ENCODE results near the gene FBLN2. TPM values are rescaled to one million over a fixed set of nuclear protein-coding genes. Genes with fewer than 3 reads are reported as not detected.

FBLN2 gene
- total RNA-seq, 1 experiment from 2014 or later = 0.39 TPM

- Histone ChIP-seq H3K36me3 (ENCODE audit: control insufficient read depth in 1 of 2, insufficient read depth in 2 of 2, low read length in 2 of 2) (no peaks in the 10 kb centered on the region), H3K4me1 (ENCODE audit: control insufficient read depth in 1 of 2, insufficient read depth in 2 of 2, low read length in 2 of 2) (no peaks in the 10 kb centered on the region), H3K27ac (ENCODE audit: low read depth, low read length) (no peak overlapping the region), H3K9me3 (ENCODE audit: control insufficient read depth in 1 of 2, insufficient read depth in 1 of 2, low read depth in 1 of 2, low read length in 2 of 2) (no peaks in the 10 kb centered on the region), H3K9me2 (ENCODE audit: insufficient read depth) (no peaks in the 10 kb centered on the region), H3K79me2 (ENCODE audit: insufficient read depth, low read length) (no peaks in the 10 kb centered on the region), H4K20me1 (ENCODE audit: insufficient read depth) (no peaks in the 10 kb centered on the region), H3K4me2 (ENCODE audit: low read length) (no peak overlapping the region), H2AFZ (ENCODE audit: low read depth, low read length, poor library complexity, severe bottlenecking) (no peak overlapping the region), H3K4me3 (replicated peaks in 1 of 2; ENCODE audit: low read depth in 1 of 2, low read length in 2 of 2) (no peak overlapping the region), H3K27me3 (ENCODE audit: insufficient read depth, low read length) (peaks cover 19% of the 10 kb centered on the region; the same call in 1 of the 2 replicates), H3K9ac (ENCODE audit: low read length) (no peak overlapping the region)
- ATAC-seq (no peak), DNase-seq (ENCODE audit: low read depth, low spot score) (no peak)
- no TSS peak for BruUV-seq (replicated peaks)
- TF ChIP-seq CBX3 (IDR thresholded peaks at IDR 0.05; ENCODE audit: low read depth) = no peak
- TF ChIP-seq TCF7L2 (IDR thresholded peaks at IDR 0.05; ENCODE audit: borderline replicate concordance, extremely low read depth, insufficient read depth, insufficient read length) = no peak
- TF ChIP-seq ATF3 (IDR thresholded peaks at IDR 0.05) = no peak
- no peak for TF ChIP-seq RAD21 (IDR thresholded peaks at IDR 0.05; ENCODE audit: low read depth)
- no peak for TF ChIP-seq POLR2AphosphoS5 (IDR thresholded peaks at IDR 0.05; ENCODE audit: low read depth, low read length)
- no peak for TF ChIP-seq EZH2phosphoT487 (IDR thresholded peaks at IDR 0.05; ENCODE audit: borderline replicate concordance)
- RAD21 ChIA-PET (ENCODE audit: low non-redundant PET in 1 of 2, low total read pairs in 2 of 2, uncharacterized antibody in 2 of 2, unreplicated experiment in 2 of 2) = no interaction called here
- CTCF ChIA-PET = no interaction called here
- intact Hi-C loops (cut with micrococcal nuclease) = no loop called here
- POLR2A ChIA-PET = no interaction called here
Measured at GRCh38 chr3:13683288-13683687, 134.4 kb downstream of the FBLN2 start.

GRCh38 chr3:13683772-13684171, 134.8 kb downstream of the FBLN2 start:
- ChIA-PET RAD21 (ENCODE audit: low non-redundant PET in 1 of 2, low total read pairs in 2 of 2, uncharacterized antibody in 2 of 2, unreplicated experiment in 2 of 2) (no interaction called here), POLR2A (no interaction called here), CTCF (no interaction called here)
- H3K4me1 ChIP-seq (ENCODE audit: control insufficient read depth in 1 of 2, insufficient read depth in 2 of 2, low read length in 2 of 2) = no peaks in the 10 kb centered on the region
- TF ChIP-seq CBX3 (IDR thresholded peaks at IDR 0.05; ENCODE audit: low read depth) = no peak
- TF ChIP-seq REST (IDR thresholded peaks at IDR 0.05; ENCODE audit: low read depth) = no peak
- no peak for TF ChIP-seq MAX (IDR thresholded peaks at IDR 0.05)
- no peak for TF ChIP-seq SP1 (IDR thresholded peaks at IDR 0.05; ENCODE audit: low read depth)
- no peak for TF ChIP-seq EZH2phosphoT487 (IDR thresholded peaks at IDR 0.05; ENCODE audit: borderline replicate concordance)
- TF ChIP-seq TCF7L2 (IDR thresholded peaks at IDR 0.05; ENCODE audit: borderline replicate concordance, extremely low read depth, insufficient read depth, insufficient read length) = no peak
- peaks cover 21% of the 10 kb centered on the region; the same call in 1 of the 2 replicates for H3K27me3 ChIP-seq (ENCODE audit: insufficient read depth, low read length)
- DNase-seq (ENCODE audit: low read depth, low spot score) (no peak), ATAC-seq (no peak)
- no peaks in the 10 kb centered on the region for H3K79me2 ChIP-seq (ENCODE audit: insufficient read depth, low read length)
- no peaks in the 10 kb centered on the region for H3K9me2 ChIP-seq (ENCODE audit: insufficient read depth)
- no peak overlapping the region for H3K9ac ChIP-seq (ENCODE audit: low read length)
- H3K4me3 ChIP-seq (replicated peaks in 1 of 2; ENCODE audit: low read depth in 1 of 2, low read length in 2 of 2) = no peak overlapping the region
- no peak overlapping the region for H3K27ac ChIP-seq (ENCODE audit: low read depth, low read length)
- no TSS peak for BruUV-seq (replicated peaks)
- no peaks in the 10 kb centered on the region for H4K20me1 ChIP-seq (ENCODE audit: insufficient read depth)
- intact Hi-C loops (cut with micrococcal nuclease) = no loop called here
- H3K4me2 ChIP-seq (ENCODE audit: low read length) = no peak overlapping the region
- no peaks in the 10 kb centered on the region for H3K36me3 ChIP-seq (ENCODE audit: control insufficient read depth in 1 of 2, insufficient read depth in 2 of 2, low read length in 2 of 2)
- H2AFZ ChIP-seq (ENCODE audit: low read depth, low read length, poor library complexity, severe bottlenecking) = no peak overlapping the region
- H3K9me3 ChIP-seq (ENCODE audit: control insufficient read depth in 1 of 2, insufficient read depth in 1 of 2, low read depth in 1 of 2, low read length in 2 of 2) = no peaks in the 10 kb centered on the region

All from HCT116 (cell line).